ENCODE measurements around the gene DNAJC7. TPM values are rescaled to one million over a fixed set of nuclear protein-coding genes. Genes with fewer than 3 reads are reported as not detected.

DNAJC7 gene, protein sequence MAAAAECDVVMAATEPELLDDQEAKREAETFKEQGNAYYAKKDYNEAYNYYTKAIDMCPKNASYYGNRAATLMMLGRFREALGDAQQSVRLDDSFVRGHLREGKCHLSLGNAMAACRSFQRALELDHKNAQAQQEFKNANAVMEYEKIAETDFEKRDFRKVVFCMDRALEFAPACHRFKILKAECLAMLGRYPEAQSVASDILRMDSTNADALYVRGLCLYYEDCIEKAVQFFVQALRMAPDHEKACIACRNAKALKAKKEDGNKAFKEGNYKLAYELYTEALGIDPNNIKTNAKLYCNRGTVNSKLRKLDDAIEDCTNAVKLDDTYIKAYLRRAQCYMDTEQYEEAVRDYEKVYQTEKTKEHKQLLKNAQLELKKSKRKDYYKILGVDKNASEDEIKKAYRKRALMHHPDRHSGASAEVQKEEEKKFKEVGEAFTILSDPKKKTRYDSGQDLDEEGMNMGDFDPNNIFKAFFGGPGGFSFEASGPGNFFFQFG
- total RNA-seq (10 to 100 TPM; 68.2 to 84.2 TPM), polyA plus RNA-seq (10 to 100 TPM; 74.3 to 74.4 TPM)
- long read RNA-seq, donor 1, transcript DNAJC7-203 (14 exons, 2,022 nt) = major isoform, 67 of 143 reads
- long read RNA-seq, donor 1, partial matches to known transcripts = 48 of 143 reads
- long read RNA-seq, donor 1, other reads (novel, unspliced or antisense) = 24 of 143 reads
- long read RNA-seq, donor 2, transcript DNAJC7-203 (14 exons, 2,022 nt) = major isoform, 11 of 47 reads
- long read RNA-seq, donor 2, partial matches to known transcripts = 7 of 47 reads
- long read RNA-seq, donor 2, other reads (novel, unspliced or antisense) = 28 of 47 reads

DNA sequence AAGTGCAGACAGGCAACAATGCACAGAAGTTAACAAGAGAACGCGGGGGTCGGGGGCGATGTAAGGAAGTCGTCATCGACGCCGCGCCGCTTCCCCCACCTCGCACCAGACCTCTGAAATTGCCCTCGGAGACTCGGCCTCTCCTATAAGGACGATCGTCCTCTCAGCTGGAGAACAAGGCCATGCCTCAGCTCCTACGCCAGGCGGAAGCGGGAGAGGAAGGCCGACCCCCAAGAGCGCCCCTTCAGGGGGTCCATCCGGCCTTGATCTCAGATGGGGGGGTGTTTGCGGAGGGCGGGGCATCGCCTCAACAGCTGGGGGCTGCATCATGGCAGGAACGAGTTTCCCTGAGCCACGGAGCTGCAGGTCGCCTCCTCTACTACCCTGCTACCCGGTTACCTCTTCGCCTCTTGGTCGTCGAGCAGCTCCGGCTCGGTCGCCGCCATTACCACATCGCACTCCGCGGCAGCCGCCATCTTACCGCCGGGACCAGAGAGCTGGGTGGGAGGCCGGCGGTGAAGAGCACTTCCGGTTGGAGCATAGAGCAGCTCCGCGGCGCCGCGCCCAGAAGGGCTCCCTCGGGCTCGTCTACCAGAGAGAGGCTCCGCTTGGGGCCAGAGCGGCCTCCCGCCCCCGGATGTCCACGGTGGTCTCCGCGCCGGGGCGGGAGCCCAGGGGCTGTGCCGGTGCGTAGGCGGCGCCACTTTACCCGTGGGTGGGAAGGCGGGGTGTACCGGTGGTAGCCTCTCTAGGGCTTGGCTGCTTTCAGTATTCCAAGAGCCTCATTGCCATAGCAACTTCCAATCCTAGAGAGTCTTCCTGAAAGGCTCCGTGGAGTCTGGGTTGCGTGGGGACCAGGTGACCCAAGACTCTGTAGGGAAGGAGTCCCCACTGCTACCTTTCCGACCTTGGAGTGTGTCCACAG is at the start of gene DNAJC7:
DNAJC7 (minus strand) TSS at position 499 of the 925 bp plus-strand sequence; CDS start at position 476, 23 bp downstream.
- intact Hi-C loops (cut with DNase I) = loop anchor here (5.0 kb wide), 1 partner anchor 50 kb away; the partner anchor contains the start of gene CNP (in 2 of the 2)
- Histone ChIP-seq H3K27ac (ENCODE audit: low read depth in 1 of 2, low read length in 2 of 2) (peak within 1 kb of the TSS; percentile 38 to 76), H3K27me3 (ENCODE audit: control insufficient read depth in 1 of 2, insufficient read depth in 2 of 2, low read length in 1 of 2) (no peaks in the 10 kb centered on the region), H3K36me3 (ENCODE audit: control insufficient read depth in 1 of 2, insufficient read depth in 2 of 2, low read length in 1 of 2) (no peaks in the 10 kb centered on the region), H3K4me1 (ENCODE audit: control insufficient read depth in 1 of 2, insufficient read depth in 2 of 2, low read length in 2 of 2) (no peaks in the 10 kb centered on the region), H3K4me3 (ENCODE audit: low read length in 2 of 2) (peak within 1 kb of the TSS; percentile 76 to 93), H3K9me3 (ENCODE audit: control insufficient read depth, low read length) (no peaks in the 10 kb centered on the region)
- WGBS, 2 donors = 0% methylated on average over 65 to 70 of the region's 70 CpGs
- ATAC-seq (ENCODE audit: low FRiP score) (peak; percentile 97), DNase-seq (peak; percentile 96 to 97)

DNA sequence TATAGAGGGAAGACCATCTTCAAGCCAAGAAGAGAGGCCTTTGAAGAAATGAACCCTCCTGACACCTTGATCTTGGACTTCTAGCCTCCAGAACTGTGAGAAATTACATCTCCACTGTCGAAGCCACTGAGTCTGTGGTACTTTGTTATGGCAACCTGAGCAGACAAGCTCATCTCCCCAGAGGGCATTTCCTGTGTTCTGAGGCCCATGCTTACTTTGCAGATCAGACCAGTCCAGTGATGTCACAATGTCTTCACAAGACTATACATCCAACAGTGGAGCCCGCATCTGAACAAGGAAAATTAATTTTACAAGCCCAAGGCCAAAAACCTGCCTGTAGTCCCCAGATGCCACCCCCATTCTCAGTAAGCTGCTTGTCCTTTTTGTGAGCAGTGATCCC is 48.0 kb upstream of the DNAJC7 start:
- ATAC-seq (ENCODE audit: low FRiP score) (no peak), DNase-seq (no peak)
- no peaks in the 10 kb centered on the region for H3K36me3 ChIP-seq (ENCODE audit: control insufficient read depth in 1 of 2, insufficient read depth in 2 of 2, low read length in 1 of 2)
- WGBS, 2 donors = 80 to 83% methylated on average over 2 of the region's 2 CpGs
- no peak overlapping the region for H3K4me3 ChIP-seq (ENCODE audit: low read length in 2 of 2)
- no peaks in the 10 kb centered on the region for H3K9me3 ChIP-seq (ENCODE audit: control insufficient read depth, low read length)
- intact Hi-C loops (cut with DNase I) = loop anchor here (5.0 kb wide), 2 partner anchors 37 to 52 kb away; no protein-coding TSS in a partner anchor
- H3K27me3 ChIP-seq (ENCODE audit: control insufficient read depth in 1 of 2, insufficient read depth in 2 of 2, low read length in 1 of 2) = no peaks in the 10 kb centered on the region
- H3K27ac ChIP-seq (ENCODE audit: low read depth in 1 of 2, low read length in 2 of 2) = no peak overlapping the region
- H3K4me1 ChIP-seq (ENCODE audit: control insufficient read depth in 1 of 2, insufficient read depth in 2 of 2, low read length in 2 of 2) = no peaks in the 10 kb centered on the region

DNA sequence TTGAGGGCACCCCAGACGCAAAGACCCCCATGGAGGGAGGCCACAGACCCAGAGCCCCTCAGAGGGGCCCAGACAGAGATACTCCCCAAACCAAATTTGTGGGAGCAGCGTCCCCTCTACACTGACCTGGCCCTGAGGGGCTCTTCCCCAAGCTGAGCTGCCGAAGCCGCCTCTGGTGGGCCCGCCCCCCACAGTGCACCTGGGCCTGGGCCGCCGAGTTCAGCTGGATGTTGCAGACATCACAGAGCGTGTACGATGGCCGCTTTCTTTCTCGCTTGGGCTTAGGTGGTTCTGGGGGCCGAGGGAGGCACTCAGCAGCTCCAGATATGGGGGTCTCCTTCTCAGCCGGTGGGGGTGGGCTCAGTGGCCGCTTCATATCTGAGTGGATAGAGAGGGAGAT is 45.4 kb upstream of the DNAJC7 start:
- Histone ChIP-seq H3K4me3 (ENCODE audit: low read length in 2 of 2) (no peak overlapping the region), H3K36me3 (ENCODE audit: control insufficient read depth in 1 of 2, insufficient read depth in 2 of 2, low read length in 1 of 2) (no peaks in the 10 kb centered on the region), H3K27me3 (ENCODE audit: control insufficient read depth in 1 of 2, insufficient read depth in 2 of 2, low read length in 1 of 2) (no peaks in the 10 kb centered on the region), H3K4me1 (ENCODE audit: control insufficient read depth in 1 of 2, insufficient read depth in 2 of 2, low read length in 2 of 2) (no peaks in the 10 kb centered on the region), H3K27ac (ENCODE audit: low read depth in 1 of 2, low read length in 2 of 2) (no peak overlapping the region), H3K9me3 (ENCODE audit: control insufficient read depth, low read length) (no peaks in the 10 kb centered on the region)
- ATAC-seq (ENCODE audit: low FRiP score) (no peak), DNase-seq (no peak)
- WGBS, 2 donors = 87 to 89% methylated on average over 14 of the region's 14 CpGs
- intact Hi-C loops (cut with DNase I) = no loop called here

DNA sequence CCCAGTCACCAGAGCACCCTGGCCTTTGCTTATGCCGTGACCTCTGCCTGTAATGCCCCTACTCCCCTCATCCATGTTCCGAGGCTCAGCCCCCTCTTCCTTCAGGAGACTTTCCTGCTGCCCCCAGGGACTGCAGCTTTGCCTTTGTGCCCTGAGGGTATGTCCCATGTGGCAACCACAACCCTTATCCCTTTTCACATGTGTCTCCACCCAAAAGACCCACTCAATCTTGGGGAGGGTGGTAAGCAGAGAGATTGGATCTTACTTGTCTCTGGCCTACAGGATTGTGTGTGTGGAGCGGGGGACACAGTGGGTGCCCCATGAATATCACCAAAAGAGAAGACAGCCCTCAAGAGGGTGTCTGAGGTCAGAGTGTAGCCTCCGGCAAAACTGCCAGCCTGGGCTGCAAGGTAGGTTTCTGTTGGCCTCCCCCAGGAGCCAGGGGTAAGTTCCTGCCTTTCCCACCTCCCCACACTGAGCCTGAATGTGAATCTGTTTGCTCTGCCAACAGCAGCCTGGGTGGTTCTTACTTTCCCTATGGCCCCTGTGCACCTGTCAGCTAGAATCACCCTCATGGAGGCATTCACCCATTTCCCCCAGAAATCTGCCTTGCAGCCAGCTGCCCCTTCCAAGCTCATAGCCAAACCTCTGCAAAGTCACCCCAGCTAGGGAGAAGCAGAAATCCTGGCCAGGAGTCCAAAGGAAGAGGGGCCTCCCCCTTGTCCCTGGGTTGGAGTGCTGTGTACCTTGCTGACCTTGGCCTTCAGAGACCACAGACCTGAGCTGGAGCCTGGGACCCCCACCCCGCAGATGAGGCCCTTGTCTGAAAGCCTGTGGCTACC is 44.6 kb upstream of the DNAJC7 start:
- H3K9me3 ChIP-seq (ENCODE audit: control insufficient read depth, low read length) = no peaks in the 10 kb centered on the region
- no peak for ATAC-seq (ENCODE audit: low FRiP score)
- intact Hi-C loops (cut with DNase I) = no loop called here
- WGBS, 2 donors = 67 to 70% methylated on average over 5 of the region's 5 CpGs
- H3K27ac ChIP-seq (ENCODE audit: low read depth in 1 of 2, low read length in 2 of 2) = no peak overlapping the region
- no peaks in the 10 kb centered on the region for H3K27me3 ChIP-seq (ENCODE audit: control insufficient read depth in 1 of 2, insufficient read depth in 2 of 2, low read length in 1 of 2)
- DNase-seq = no peak
- H3K4me1 ChIP-seq (ENCODE audit: control insufficient read depth in 1 of 2, insufficient read depth in 2 of 2, low read length in 2 of 2) = no peaks in the 10 kb centered on the region
- no peaks in the 10 kb centered on the region for H3K36me3 ChIP-seq (ENCODE audit: control insufficient read depth in 1 of 2, insufficient read depth in 2 of 2, low read length in 1 of 2)
- no peak overlapping the region for H3K4me3 ChIP-seq (ENCODE audit: low read length in 2 of 2)

DNA sequence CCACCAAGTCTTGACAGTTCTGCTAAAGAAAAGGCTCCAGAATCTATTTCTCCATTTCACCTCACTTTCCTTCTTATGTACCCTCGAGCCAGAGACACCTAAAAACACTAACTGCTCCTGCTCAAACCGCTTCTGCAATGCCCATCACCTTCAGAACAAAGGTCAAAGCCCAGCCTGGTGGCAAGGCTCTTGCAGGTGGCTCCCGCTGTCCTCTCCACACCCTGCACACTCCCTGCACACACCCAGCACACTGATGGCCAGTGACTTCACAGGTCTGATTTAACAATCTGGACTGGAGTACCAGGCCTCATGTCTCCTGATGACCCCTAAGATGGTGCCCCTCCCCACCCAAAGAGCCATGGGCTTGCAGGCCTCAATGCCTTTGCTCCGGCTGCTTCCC is 43.0 kb upstream of the DNAJC7 start:
- Histone ChIP-seq H3K4me3 (ENCODE audit: low read length in 2 of 2) (no peak overlapping the region), H3K9me3 (ENCODE audit: control insufficient read depth, low read length) (no peaks in the 10 kb centered on the region), H3K4me1 (ENCODE audit: control insufficient read depth in 1 of 2, insufficient read depth in 2 of 2, low read length in 2 of 2) (no peaks in the 10 kb centered on the region), H3K27ac (ENCODE audit: low read depth in 1 of 2, low read length in 2 of 2) (no peak overlapping the region), H3K27me3 (ENCODE audit: control insufficient read depth in 1 of 2, insufficient read depth in 2 of 2, low read length in 1 of 2) (no peaks in the 10 kb centered on the region), H3K36me3 (ENCODE audit: control insufficient read depth in 1 of 2, insufficient read depth in 2 of 2, low read length in 1 of 2) (no peaks in the 10 kb centered on the region)
- DNase-seq (no peak), ATAC-seq (ENCODE audit: low FRiP score) (no peak)
- 89 to 90% methylated on average over 4 of the region's 4 CpGs for WGBS, 2 donors
- intact Hi-C loops (cut with DNase I) = no loop called here

DNA sequence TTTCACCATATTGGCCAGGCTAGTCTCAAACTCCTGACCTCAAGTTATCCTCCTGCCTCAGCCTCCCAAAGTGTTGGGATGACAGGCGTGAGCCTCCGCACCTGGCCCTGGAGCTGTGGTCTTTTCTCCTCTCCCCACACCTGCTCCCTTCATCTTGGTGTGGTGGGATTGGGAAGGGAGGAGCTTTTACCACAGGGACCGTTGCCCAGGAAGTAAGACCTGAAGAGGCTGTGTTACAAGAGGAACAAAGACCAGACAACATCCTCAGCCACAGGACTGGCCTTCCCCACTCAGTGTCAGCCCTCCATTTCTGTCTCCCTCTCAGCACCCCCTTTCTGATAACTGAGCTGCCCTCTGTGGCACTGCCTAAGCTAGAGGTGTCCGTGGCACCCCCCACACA is 42.6 kb upstream of the DNAJC7 start:
- Histone ChIP-seq H3K9me3 (ENCODE audit: control insufficient read depth, low read length) (no peaks in the 10 kb centered on the region), H3K36me3 (ENCODE audit: control insufficient read depth in 1 of 2, insufficient read depth in 2 of 2, low read length in 1 of 2) (no peaks in the 10 kb centered on the region), H3K27me3 (ENCODE audit: control insufficient read depth in 1 of 2, insufficient read depth in 2 of 2, low read length in 1 of 2) (no peaks in the 10 kb centered on the region)

DNA sequence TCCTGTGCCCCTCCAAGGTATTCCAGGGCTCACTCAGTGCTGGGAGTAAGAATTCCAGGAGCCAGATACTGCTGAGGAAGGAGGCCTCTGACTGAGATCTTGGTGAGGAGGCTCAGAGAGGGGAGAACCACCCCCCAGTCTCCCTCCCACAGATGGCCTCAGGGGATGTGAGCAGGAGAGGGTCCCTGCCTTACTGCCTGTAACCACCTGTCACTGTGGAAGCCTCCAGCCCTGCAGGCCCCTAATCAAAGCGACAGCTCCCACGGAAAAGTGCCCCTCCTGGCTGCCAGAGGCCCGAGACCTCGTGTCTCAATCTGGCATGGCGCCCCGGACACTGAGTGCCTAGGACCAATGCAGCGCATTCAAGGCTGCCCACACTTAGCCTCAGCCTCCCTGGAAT is 40.8 kb upstream of the DNAJC7 start:
- Histone ChIP-seq H3K27ac (ENCODE audit: low read depth in 1 of 2, low read length in 2 of 2) (no peak overlapping the region), H3K36me3 (ENCODE audit: control insufficient read depth in 1 of 2, insufficient read depth in 2 of 2, low read length in 1 of 2) (no peaks in the 10 kb centered on the region), H3K27me3 (ENCODE audit: control insufficient read depth in 1 of 2, insufficient read depth in 2 of 2, low read length in 1 of 2) (no peaks in the 10 kb centered on the region), H3K4me1 (ENCODE audit: control insufficient read depth in 1 of 2, insufficient read depth in 2 of 2, low read length in 2 of 2) (no peaks in the 10 kb centered on the region), H3K4me3 (ENCODE audit: low read length in 2 of 2) (no peak overlapping the region), H3K9me3 (ENCODE audit: control insufficient read depth, low read length) (no peaks in the 10 kb centered on the region)
- ATAC-seq (ENCODE audit: low FRiP score) = no peak
- DNase-seq = no peak
- intact Hi-C loops (cut with DNase I) = no loop called here
- 57 to 60% methylated on average over 7 of the region's 7 CpGs for WGBS, 2 donors

More for the DNA sequence above, 42.6 kb upstream of the DNAJC7 start:
- 69 to 71% methylated on average over 4 of the region's 4 CpGs for WGBS, 2 donors
- intact Hi-C loops (cut with DNase I) = no loop called here
- Histone ChIP-seq H3K4me1 (ENCODE audit: control insufficient read depth in 1 of 2, insufficient read depth in 2 of 2, low read length in 2 of 2) (no peaks in the 10 kb centered on the region), H3K4me3 (ENCODE audit: low read length in 2 of 2) (no peak overlapping the region), H3K27ac (ENCODE audit: low read depth in 1 of 2, low read length in 2 of 2) (no peak overlapping the region)
- no peak for ATAC-seq (ENCODE audit: low FRiP score)
- no peak for DNase-seq

Data from aorta (tissue), 5 donors.